Tongue (tissue), 2 donors: ENCODE results near the gene DDX47. TPM values are rescaled to one million over a fixed set of nuclear protein-coding genes. Genes with fewer than 3 reads are reported as not detected.
A peak's percentile ranks its signal among the peaks of the same experiment; 100 is the strongest.
"Not testable (repeated sequence)": the region's sequence is repeated elsewhere in the genome, so short reads cannot be mapped to it uniquely, and the experiment has no call there.

Experiments used
- DNase-seq: peaks from one replicate; pipeline ENCODE4 v3.0.0-alpha.2; 2015
- total RNA-seq: library from RNA; depleted of rRNA; stranded (reverse); fragments of >200 nt; gene quantifications from one replicate; pipeline ENCODE4 v1.2.3, GENCODE V29; 2014

The DDX47 gene
- total RNA-seq, 1 donor from 2014 or later, result 71.2 TPM

GRCh38 chr12:12797794-12798152, 15.4 kb upstream of the DDX47 start:
- no peak for DNase-seq

GRCh38 chr12:12798480-12798879, 14.7 kb upstream of the DDX47 start:
- DNase-seq, result no peak

- DNase-seq, result no peak
Observed at GRCh38 chr12:12799163-12799920, 13.8 kb upstream of the DDX47 start.

- no peak for DNase-seq
Observed at GRCh38 chr12:12800406-12801180, 12.6 kb upstream of the DDX47 start.

GRCh38 chr12:12801656-12802055, 11.5 kb upstream of the DDX47 start:
- DNase-seq, result not testable (repeated sequence)

- DNase-seq, result peak; percentile 60
Observed at GRCh38 chr12:12803186-12803585, 10.0 kb upstream of the DDX47 start.

- DNase-seq, result no peak
Observed at GRCh38 chr12:12804011-12804410, 9.1 kb upstream of the DDX47 start.

- DNase-seq, result no peak
Observed at GRCh38 chr12:12804432-12804886, 8.7 kb upstream of the DDX47 start.

GRCh38 chr12:12806784-12807516, 6.2 kb upstream of the DDX47 start:
- no peak for DNase-seq

GRCh38 chr12:12807517-12807903, 5.6 kb upstream of the DDX47 start:
- DNase-seq, result not testable (repeated sequence)

GRCh38 chr12:12807970-12808702, 5.0 kb upstream of the DDX47 start:
- DNase-seq, result peak; percentile 57

- no peak for DNase-seq
Observed at GRCh38 chr12:12810553-12811021, 2.6 kb upstream of the DDX47 start.

- no peak for DNase-seq
Observed at GRCh38 chr12:12811343-12811742, 1.8 kb upstream of the DDX47 start.

GRCh38 chr12:12812174-12812573, 972 bp upstream of the DDX47 start:
- DNase-seq, result no peak

GRCh38 chr12:12812618-12813119, 477 bp upstream of the DDX47 start:
- no peak for DNase-seq

GRCh38 chr12:12817616-12818015, 4.5 kb downstream of the DDX47 start:
- DNase-seq, result no peak

- no peak for DNase-seq
Observed at GRCh38 chr12:12818701-12819100, 5.6 kb downstream of the DDX47 start.

GRCh38 chr12:12819221-12819620, 6.1 kb downstream of the DDX47 start:
- DNase-seq, result no peak

- DNase-seq, result no peak
Observed at GRCh38 chr12:12819752-12820311, 6.7 kb downstream of the DDX47 start.

GRCh38 chr12:12820376-12820775, 7.2 kb downstream of the DDX47 start:
- DNase-seq, result not testable (repeated sequence)

GRCh38 chr12:12821975-12822374, 8.8 kb downstream of the DDX47 start:
- DNase-seq, result no peak

- DNase-seq, result no peak
Observed at GRCh38 chr12:12822886-12823285, 9.7 kb downstream of the DDX47 start.
